HL-60 (cell line): ENCODE results near the gene TRPM1.

Experiments used
- DNase-seq, 2 experiments: peaks; one replicate each; pipeline ENCODE4 v3.0.0-alpha.2; 2010 to 2020; ENCODE audit warnings: low read depth in 1 of 2, low spot score in 1 of 2
- H3K27ac ChIP-seq: fragments of 250-450 bp; sonication (Bioruptor Pico); replicated peaks from 2 replicates; pipeline ENCODE4 v1.5.1; 2020; ENCODE audit warnings: mild to moderate bottlenecking, moderate library complexity
- H3K27me3 ChIP-seq: fragments of 250-450 bp; sonication (Bioruptor Pico); 2 replicates; pipeline ENCODE4 v1.5.1; 2021; ENCODE audit warnings: mild to moderate bottlenecking, moderate library complexity; ENCODE audit not compliant: insufficient read depth, poor library complexity, severe bottlenecking
- H3K4me3 ChIP-seq: replicated peaks from 2 replicates; pipeline ENCODE4 v1.5.1; 2011; ENCODE audit warnings: mild to moderate bottlenecking, control low read depth, low read length; ENCODE audit not compliant: insufficient read depth
- CTCF ChIP-seq: IDR thresholded peaks from one replicate; pipeline ENCODE4 v1.5.1; 2011; ENCODE audit warnings: low read length, control low read depth, inconsistent platforms; ENCODE audit not compliant: insufficient read depth
- GABPA ChIP-seq: IDR thresholded peaks from 2 replicates; pipeline ENCODE4 v1.6.1; 2012; ENCODE audit warnings: low read depth
- POLR2AphosphoS5 ChIP-seq: IDR thresholded peaks from 2 replicates; pipeline ENCODE4 v1.6.1; 2012; ENCODE audit warnings: low read depth
- SPI1 ChIP-seq: IDR thresholded peaks from 2 replicates; pipeline ENCODE4 v1.6.1; 2012; ENCODE audit warnings: low read depth, mild to moderate bottlenecking, borderline replicate concordance
- TF ChIP-seq, protein P1 (sequence below): IDR thresholded peaks from 2 replicates; pipeline ENCODE4 v1.6.1; 2012; ENCODE audit warnings: low read depth; ENCODE audit not compliant: insufficient replicate concordance

The TRPM1 gene

GRCh38 chr15:31019986-31020385 is 81.5 kb downstream of the TRPM1 start:
- TF ChIP-seq POLR2AphosphoS5 (no peak), SPI1 (no peak), GABPA (no peak), CTCF (no peak)
- TF ChIP-seq, protein P1, sequence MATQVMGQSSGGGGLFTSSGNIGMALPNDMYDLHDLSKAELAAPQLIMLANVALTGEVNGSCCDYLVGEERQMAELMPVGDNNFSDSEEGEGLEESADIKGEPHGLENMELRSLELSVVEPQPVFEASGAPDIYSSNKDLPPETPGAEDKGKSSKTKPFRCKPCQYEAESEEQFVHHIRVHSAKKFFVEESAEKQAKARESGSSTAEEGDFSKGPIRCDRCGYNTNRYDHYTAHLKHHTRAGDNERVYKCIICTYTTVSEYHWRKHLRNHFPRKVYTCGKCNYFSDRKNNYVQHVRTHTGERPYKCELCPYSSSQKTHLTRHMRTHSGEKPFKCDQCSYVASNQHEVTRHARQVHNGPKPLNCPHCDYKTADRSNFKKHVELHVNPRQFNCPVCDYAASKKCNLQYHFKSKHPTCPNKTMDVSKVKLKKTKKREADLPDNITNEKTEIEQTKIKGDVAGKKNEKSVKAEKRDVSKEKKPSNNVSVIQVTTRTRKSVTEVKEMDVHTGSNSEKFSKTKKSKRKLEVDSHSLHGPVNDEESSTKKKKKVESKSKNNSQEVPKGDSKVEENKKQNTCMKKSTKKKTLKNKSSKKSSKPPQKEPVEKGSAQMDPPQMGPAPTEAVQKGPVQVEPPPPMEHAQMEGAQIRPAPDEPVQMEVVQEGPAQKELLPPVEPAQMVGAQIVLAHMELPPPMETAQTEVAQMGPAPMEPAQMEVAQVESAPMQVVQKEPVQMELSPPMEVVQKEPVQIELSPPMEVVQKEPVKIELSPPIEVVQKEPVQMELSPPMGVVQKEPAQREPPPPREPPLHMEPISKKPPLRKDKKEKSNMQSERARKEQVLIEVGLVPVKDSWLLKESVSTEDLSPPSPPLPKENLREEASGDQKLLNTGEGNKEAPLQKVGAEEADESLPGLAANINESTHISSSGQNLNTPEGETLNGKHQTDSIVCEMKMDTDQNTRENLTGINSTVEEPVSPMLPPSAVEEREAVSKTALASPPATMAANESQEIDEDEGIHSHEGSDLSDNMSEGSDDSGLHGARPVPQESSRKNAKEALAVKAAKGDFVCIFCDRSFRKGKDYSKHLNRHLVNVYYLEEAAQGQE = no peak

DNA sequence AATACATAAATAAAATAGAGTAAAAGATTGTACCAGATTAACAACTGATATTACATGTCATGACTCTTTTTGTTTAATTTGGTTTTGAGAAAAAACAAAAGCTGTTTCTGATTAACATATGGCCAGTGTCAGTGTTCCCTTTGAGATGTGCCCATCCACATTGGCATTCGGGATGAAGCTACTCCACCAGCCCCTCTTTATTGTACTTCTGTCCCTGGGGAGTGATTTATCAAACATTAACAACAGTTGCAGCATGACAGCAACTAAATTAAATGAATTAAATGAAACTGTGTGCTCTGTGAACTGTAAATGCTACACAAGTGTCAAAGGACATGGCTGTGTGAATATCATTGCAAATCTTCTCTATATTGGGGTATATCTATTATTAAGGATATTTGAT is 84.2 kb downstream of the TRPM1 start:
- no peak for TF ChIP-seq POLR2AphosphoS5
- no peak for TF ChIP-seq CTCF
- no peak for TF ChIP-seq GABPA
- TF ChIP-seq, protein P1 = no peak
- TF ChIP-seq SPI1 = no peak
- Histone ChIP-seq H3K27me3 (no peaks in the 10 kb centered on the region), H3K4me3 (no peak overlapping the region), H3K27ac (no peak overlapping the region)
- no peak for DNase-seq

More at GRCh38 chr15:31019986-31020385, 81.5 kb downstream of the TRPM1 start:
- Histone ChIP-seq H3K27me3 (no peaks in the 10 kb centered on the region), H3K27ac (no peak overlapping the region), H3K4me3 (no peak overlapping the region)
- no peak for DNase-seq

GRCh38 chr15:31016446-31016915 is 85.0 kb downstream of the TRPM1 start:
- Histone ChIP-seq H3K27ac (no peak overlapping the region), H3K4me3 (no peak overlapping the region), H3K27me3 (no peaks in the 10 kb centered on the region)
- no peak for DNase-seq
- TF ChIP-seq, protein P1 = no peak
- TF ChIP-seq GABPA (no peak), POLR2AphosphoS5 (no peak)

GRCh38 chr15:31014608-31014925 is 87.0 kb downstream of the TRPM1 start:
- Histone ChIP-seq H3K4me3 (no peak overlapping the region), H3K27ac (no peak overlapping the region), H3K27me3 (no peaks in the 10 kb centered on the region)
- DNase-seq = no peak
- TF ChIP-seq SPI1 = no peak
- no peak for TF ChIP-seq CTCF
- no peak for TF ChIP-seq POLR2AphosphoS5
- no peak for TF ChIP-seq GABPA
- TF ChIP-seq, protein P1 = no peak
